ENCODE results near the gene ARMH4. TPM values are rescaled to one million over a fixed set of nuclear protein-coding genes. Genes with fewer than 3 reads are reported as not detected.

Gene ARMH4
- total and polyA plus RNA-seq, 2 donors (not counting 1 experiment from before 2014, with no cell fraction given): not detected

GRCh38 chr14:58107041-58107440 lies 45.0 kb downstream of the ARMH4 start:
- H3K9me3 Mint-ChIP-seq (ENCODE audit: insufficient read depth): no peaks in the 10 kb centered on the region
- no peak overlapping the region for H3K4me3 ChIP-seq (ENCODE audit: control extremely low read depth in 1 of 5, extremely low read depth in 1 of 5, insufficient read depth in 1 of 5, low read depth in 2 of 5, low read length in 4 of 5)
- no peak for TF ChIP-seq CTCF (IDR thresholded peaks at IDR 0.05)
- TF ChIP-seq EZH2 (IDR thresholded peaks at IDR 0.05; ENCODE audit: borderline replicate concordance, insufficient read depth, low read depth, low read length, poor library complexity, severe bottlenecking): no peak
- ATAC-seq (ENCODE audit: low read depth): no peak
- CTCF ChIA-PET: interaction anchor here (0.7 to 1.2 kb wide), 6 partner anchors 25 to 284 kb away, joined by 3 to 5 read pairs (median 4); no protein-coding TSS in a partner anchor
- no peak overlapping the region for H3K9ac ChIP-seq (ENCODE audit: low read length)
- H3K4me1 Mint-ChIP-seq: no peaks in the 10 kb centered on the region
- no peak overlapping the region for H3K27ac ChIP-seq (ENCODE audit: low read length in 2 of 2)
- no peaks in the 10 kb centered on the region for H3K79me2 ChIP-seq (ENCODE audit: control insufficient read depth, insufficient read depth, low read length)
- intact Hi-C loops (cut with micrococcal nuclease): no loop called here
- H3K36me3 ChIP-seq (replicated peaks in 1 of 2; ENCODE audit: control extremely low read depth in 1 of 2, control insufficient read depth in 1 of 2, extremely low read depth in 1 of 2, insufficient read depth in 2 of 2, low read length in 1 of 2): no peaks in the 10 kb centered on the region
- H3K27me3 Mint-ChIP-seq: peaks cover 16% of the 10 kb centered on the region
- no peak overlapping the region for H3K27ac Mint-ChIP-seq
- H2AFZ ChIP-seq (ENCODE audit: insufficient read depth, low read depth, low read length, poor library complexity, severe bottlenecking): no peak overlapping the region
- no peaks in the 10 kb centered on the region for H4K20me1 ChIP-seq (ENCODE audit: control insufficient read depth, insufficient read depth, low read length, poor library complexity, severe bottlenecking)
- H3K4me2 ChIP-seq (replicated peaks; ENCODE audit: low read depth, low read length, poor library complexity, severe bottlenecking): no peak overlapping the region
- no peaks in the 10 kb centered on the region for H3K27me3 ChIP-seq (replicated peaks in 1 of 4; ENCODE audit: control extremely low read depth in 1 of 4, control insufficient read depth in 3 of 4, insufficient read depth in 4 of 4, low read length in 3 of 4)
- DNase-seq: no peak
- POLR2A ChIA-PET: no interaction called here
- H3K4me3 Mint-ChIP-seq: no peak overlapping the region
- H3K9me3 ChIP-seq (ENCODE audit: control extremely low read depth in 1 of 3, control insufficient read depth in 2 of 3, insufficient read depth in 1 of 3, low read length in 2 of 3): no peaks in the 10 kb centered on the region
- WGBS (ENCODE audit: insufficient coverage): no CpG with 5 or more reads among the region's 1 CpG
- H3K4me1 ChIP-seq (ENCODE audit: control insufficient read depth in 2 of 2, insufficient read depth in 2 of 2, low read length in 2 of 2): no peaks in the 10 kb centered on the region

- Histone ChIP-seq H3K4me3 (ENCODE audit: control extremely low read depth in 1 of 5, extremely low read depth in 1 of 5, insufficient read depth in 1 of 5, low read depth in 2 of 5, low read length in 4 of 5) (no peak overlapping the region), H4K20me1 (ENCODE audit: control insufficient read depth, insufficient read depth, low read length, poor library complexity, severe bottlenecking) (no peaks in the 10 kb centered on the region), H3K27ac (ENCODE audit: low read length in 2 of 2) (no peak overlapping the region), H3K4me1 (ENCODE audit: control insufficient read depth in 2 of 2, insufficient read depth in 2 of 2, low read length in 2 of 2) (no peaks in the 10 kb centered on the region), H3K36me3 (replicated peaks in 1 of 2; ENCODE audit: control extremely low read depth in 1 of 2, control insufficient read depth in 1 of 2, extremely low read depth in 1 of 2, insufficient read depth in 2 of 2, low read length in 1 of 2) (no peaks in the 10 kb centered on the region), H3K9ac (ENCODE audit: low read length) (no peak overlapping the region), H2AFZ (ENCODE audit: insufficient read depth, low read depth, low read length, poor library complexity, severe bottlenecking) (no peak overlapping the region), H3K27me3 (replicated peaks in 1 of 4; ENCODE audit: control extremely low read depth in 1 of 4, control insufficient read depth in 3 of 4, insufficient read depth in 4 of 4, low read length in 3 of 4) (no peaks in the 10 kb centered on the region), H3K4me2 (replicated peaks; ENCODE audit: low read depth, low read length, poor library complexity, severe bottlenecking) (no peak overlapping the region), H3K79me2 (ENCODE audit: control insufficient read depth, insufficient read depth, low read length) (no peaks in the 10 kb centered on the region), H3K9me3 (ENCODE audit: control extremely low read depth in 1 of 3, control insufficient read depth in 2 of 3, insufficient read depth in 1 of 3, low read length in 2 of 3) (no peaks in the 10 kb centered on the region)
- WGBS (ENCODE audit: insufficient coverage): no CpG with 5 or more reads among the region's 4 CpGs
- CTCF ChIA-PET: interaction anchor here (0.7 to 1.2 kb wide), 3 partner anchors 24 to 61 kb away, joined by 3 to 5 read pairs (median 3); no protein-coding TSS in a partner anchor
- Mint-ChIP-seq H3K9me3 (ENCODE audit: insufficient read depth) (no peaks in the 10 kb centered on the region), H3K27ac (no peak overlapping the region), H3K4me1 (no peaks in the 10 kb centered on the region), H3K4me3 (no peak overlapping the region), H3K27me3 (peaks cover 13% of the 10 kb centered on the region)
- POLR2A ChIA-PET: no interaction called here
- DNase-seq (no peak), ATAC-seq (ENCODE audit: low read depth) (no peak)
- no peak for TF ChIP-seq EZH2 (IDR thresholded peaks at IDR 0.05; ENCODE audit: borderline replicate concordance, insufficient read depth, low read depth, low read length, poor library complexity, severe bottlenecking)
- no peak for TF ChIP-seq CTCF (IDR thresholded peaks at IDR 0.05)
- intact Hi-C loops (cut with micrococcal nuclease): no loop called here
Observed at GRCh38 chr14:58106446-58106845, 45.6 kb downstream of the ARMH4 start.

Data from B cell (primary cell).